NCI-H446 treated with DMSO at 0.1 percent for 48 hours (cell line): ENCODE results near the gene OXCT2.
"Not testable (repeated sequence)": the region's sequence is repeated elsewhere in the genome, so short reads cannot be mapped to it uniquely, and the experiment has no call there.

Experiments
- DNase-seq: peaks from one replicate; lab custom pipeline; 2025; lab: John Stamatoyannopoulos, UW

OXCT2 gene

GRCh38 chr1:39771022-39771532 is at the start of gene OXCT2:
Gene OXCT2 (minus strand): TSS chr1:39771348. CDS start chr1:39771255, 93 bp downstream.
- DNase-seq, result not testable (repeated sequence)

GRCh38 chr1:39819091-39819812 is 48.1 kb upstream of the OXCT2 start:
- DNase-seq, result no peak

- no peak for DNase-seq
These were observed 47.3 kb upstream of the OXCT2 start for GRCh38 chr1:39818482-39818881.

GRCh38 chr1:39817091-39817932 is 46.2 kb upstream of the OXCT2 start:
- DNase-seq, result not testable (repeated sequence)

- peak; percentile 7 for DNase-seq
These were observed 45.4 kb upstream of the OXCT2 start for GRCh38 chr1:39816415-39817090.

GRCh38 chr1:39812913-39813312 is 41.8 kb upstream of the OXCT2 start:
- no peak for DNase-seq

GRCh38 chr1:39808784-39809517 is 37.8 kb upstream of the OXCT2 start:
- no peak for DNase-seq

- DNase-seq, result no peak
These were observed 34.2 kb upstream of the OXCT2 start for GRCh38 chr1:39805385-39805784.

- DNase-seq, result no peak
These were observed 31.5 kb upstream of the OXCT2 start for GRCh38 chr1:39802496-39803260.

GRCh38 chr1:39800471-39800835 is 29.3 kb upstream of the OXCT2 start:
- DNase-seq, result no peak

- DNase-seq, result no peak
These were observed 28.8 kb upstream of the OXCT2 start for GRCh38 chr1:39799770-39800470.

GRCh38 chr1:39798859-39799769 is 28.0 kb upstream of the OXCT2 start:
- not testable (repeated sequence) for DNase-seq

GRCh38 chr1:39795651-39796050 is 24.5 kb upstream of the OXCT2 start:
- DNase-seq, result no peak

- DNase-seq, result no peak
These were observed 20.7 kb upstream of the OXCT2 start for GRCh38 chr1:39791838-39792237.

GRCh38 chr1:39789571-39790110 is 18.5 kb upstream of the OXCT2 start:
- no peak for DNase-seq

- DNase-seq, result peak; percentile 20
These were observed 17.8 kb upstream of the OXCT2 start, which contains the start of gene BMP8B for GRCh38 chr1:39788758-39789570. Gene BMP8B (minus strand): TSS chr1:39788865. CDS start chr1:39788485, 380 bp downstream.

- no peak for DNase-seq
These were observed 17.2 kb upstream of the OXCT2 start for GRCh38 chr1:39788426-39788757.

GRCh38 chr1:39787964-39788363 is 16.8 kb upstream of the OXCT2 start:
- not testable (repeated sequence) for DNase-seq
